Epithelial cell of esophagus (primary cell): ENCODE measurements around the gene POU2AF1.

Experiments used
- DNase-seq: peaks from one replicate; pipeline ENCODE4 v3.0.0; 2010; ENCODE audit warnings: low read depth
- H3K4me3 ChIP-seq: 2 replicates; pipeline ENCODE4 v1.5.1; 2011; ENCODE audit warnings: mild to moderate bottlenecking, low read length, control low read depth
- CTCF ChIP-seq: IDR thresholded peaks from 2 replicates; pipeline ENCODE4 v1.5.1; 2011; ENCODE audit warnings: low read depth, mild to moderate bottlenecking, low read length, control low read depth, inconsistent platforms; ENCODE audit not compliant: insufficient read depth; ENCODE audit errors: missing control alignments

POU2AF1 gene

GRCh38 chr11:111335549-111335948 is 43.5 kb downstream of the POU2AF1 start:
- no peak overlapping the region for H3K4me3 ChIP-seq
- TF ChIP-seq CTCF, result no peak
- DNase-seq, result no peak

GRCh38 chr11:111334532-111335502 is 44.3 kb downstream of the POU2AF1 start:
- no peak for DNase-seq
- no peak overlapping the region for H3K4me3 ChIP-seq
- no peak for TF ChIP-seq CTCF

- H3K4me3 ChIP-seq, result no peak overlapping the region
- no peak for TF ChIP-seq CTCF
- DNase-seq, result peak; percentile 25
Observed at GRCh38 chr11:111331711-111332479, 47.2 kb downstream of the POU2AF1 start.

- no peak for DNase-seq
- no peak overlapping the region for H3K4me3 ChIP-seq
- no peak for TF ChIP-seq CTCF
Observed at GRCh38 chr11:111330234-111330893, 48.7 kb downstream of the POU2AF1 start.

GRCh38 chr11:111329306-111330204 is 49.5 kb downstream of the POU2AF1 start:
- no peak for DNase-seq
- TF ChIP-seq CTCF, result no peak
- no peak overlapping the region for H3K4me3 ChIP-seq

- no peak overlapping the region for H3K4me3 ChIP-seq
- TF ChIP-seq CTCF, result no peak
- DNase-seq, result no peak
Observed at GRCh38 chr11:111327908-111328624, 51.0 kb downstream of the POU2AF1 start.
